Subcutaneous adipose tissue (tissue), 4 donors: ENCODE results near the gene COQ10A. TPM values are rescaled to one million over a fixed set of nuclear protein-coding genes. Genes with fewer than 3 reads are reported as not detected.

ENCODE experiments used
- CTCF ChIP-seq: fragments of 450-650 bp; IDR thresholded peaks from one replicate; pipeline ENCODE4 v1.5.1; 2016; ENCODE audit warnings: low read depth, mild to moderate bottlenecking, control low read depth, antibody characterized with exemption, moderate library complexity
- total RNA-seq, 4 donors: library from RNA; depleted of rRNA; stranded (reverse); fragments of >200 nt; gene quantifications; one replicate each; pipeline ENCODE4 v1.1.0, GENCODE V29; 2016

Gene COQ10A
- total RNA-seq, 4 donors from 2014 or later: 9.3 to 18.3 (median 12.4) TPM

- TF ChIP-seq CTCF: no peak
Measured at GRCh38 chr12:56257071-56257470, 9.7 kb upstream of the COQ10A start.

- TF ChIP-seq CTCF: no peak
Measured at GRCh38 chr12:56257491-56258067, 9.2 kb upstream of the COQ10A start.

GRCh38 chr12:56258068-56258819 is 8.5 kb upstream of the COQ10A start, which contains the start of gene ANKRD52:
ANKRD52 (minus strand) TSS chr12:56258384; CDS start chr12:56258269, 115 bp downstream.
- no peak for TF ChIP-seq CTCF

GRCh38 chr12:56258820-56259183 is 7.9 kb upstream of the COQ10A start:
- TF ChIP-seq CTCF: no peak

- TF ChIP-seq CTCF: no peak
Measured at GRCh38 chr12:56260380-56260779, 6.4 kb upstream of the COQ10A start.

GRCh38 chr12:56260921-56261320 is 5.8 kb upstream of the COQ10A start:
- no peak for TF ChIP-seq CTCF

GRCh38 chr12:56261503-56262232 is 5.1 kb upstream of the COQ10A start:
- no peak for TF ChIP-seq CTCF
